Natural killer cell treated with Interleukin-12 subunit alpha and Interleukin-12 subunit beta and Interleukin-15 and Interleukin-18, amount 100 ng/mL, for 72 hours (primary cell): ENCODE measurements around the gene NCK2. TPM values are rescaled to one million over a fixed set of nuclear protein-coding genes. Genes with fewer than 3 reads are reported as not detected.
"Not testable (repeated sequence)": the region's sequence is repeated elsewhere in the genome, so short reads cannot be mapped to it uniquely, and the experiment has no call there.

Experiments used
- ATAC-seq, 2 donors: fragments of 150-1000 bp; cut with Tn5 transposase in 1 of 2; sonication (Bioruptor Pico), chemical (Tn5 transposase) in 1 of 2; 2 replicates each; pipeline ENCODE4 v1.10.0; 2021
- DNase-seq: peaks from one replicate; pipeline ENCODE4 v3.0.0; 2022; ENCODE audit warnings: low spot score
- H3K27ac Mint-ChIP-seq, 2 donors: 1 replicate in 1 of 2; 2 replicates in 1 of 2; pipeline ENCODE4 v1.8.0; 2022; ENCODE audit warnings: mixed read lengths in 2 of 2, mild to moderate bottlenecking in 1 of 2, moderate library complexity in 1 of 2
- H3K27me3 Mint-ChIP-seq, 2 donors: 1 replicate in 1 of 2; 2 replicates in 1 of 2; pipeline ENCODE4 v1.8.0; 2022; ENCODE audit warnings: mixed read lengths in 2 of 2
- H3K36me3 Mint-ChIP-seq: one replicate; pipeline ENCODE4 v1.8.0; 2022; ENCODE audit warnings: mixed read lengths
- H3K4me1 Mint-ChIP-seq, 2 donors: 1 replicate in 1 of 2; 2 replicates in 1 of 2; pipeline ENCODE4 v1.8.0; 2022; ENCODE audit warnings: low read depth in 2 of 2, mixed read lengths in 2 of 2, mild to moderate bottlenecking in 1 of 2
- H3K4me3 Mint-ChIP-seq: one replicate; pipeline ENCODE4 v1.8.0; 2022; ENCODE audit warnings: mixed read lengths
- H3K9me3 Mint-ChIP-seq: 2 replicates; pipeline ENCODE4 v1.8.0; 2022; ENCODE audit warnings: mixed read lengths
- total RNA-seq, 2 donors: library from RNA; stranded (reverse); gene quantifications; one replicate each; pipeline ENCODE4 v1.2.3, GENCODE V29; 2022

The NCK2 gene
- total RNA-seq, 2 donors from 2014 or later, result 44.7 to 47.4 TPM

GRCh38 chr2:105768176-105768575 is 23.5 kb downstream of the NCK2 start:
- Mint-ChIP-seq H3K4me1 (peaks cover 51 to 53% of the 10 kb centered on the region in 2 donors), H3K27me3 (no peaks in the 10 kb centered on the region), H3K36me3 (no peaks in the 10 kb centered on the region), H3K4me3 (no peak overlapping the region), H3K27ac (peak overlapping the region in 1 of 2 donors; percentile 56), H3K9me3 (no peaks in the 10 kb centered on the region)
- ATAC-seq (no peak), DNase-seq (no peak)

- H3K27ac Mint-ChIP-seq, result peak overlapping the region in 1 of 2 donors; percentile 75
- DNase-seq, result no peak
- no peak for ATAC-seq
- no peaks in the 10 kb centered on the region for H3K36me3 Mint-ChIP-seq
- no peaks in the 10 kb centered on the region for H3K9me3 Mint-ChIP-seq
- H3K27me3 Mint-ChIP-seq, result no peaks in the 10 kb centered on the region
- H3K4me3 Mint-ChIP-seq, result no peak overlapping the region
- peaks cover 58 to 60% of the 10 kb centered on the region in 2 donors for H3K4me1 Mint-ChIP-seq
Observed at GRCh38 chr2:105768961-105769452, 24.3 kb downstream of the NCK2 start.

DNA sequence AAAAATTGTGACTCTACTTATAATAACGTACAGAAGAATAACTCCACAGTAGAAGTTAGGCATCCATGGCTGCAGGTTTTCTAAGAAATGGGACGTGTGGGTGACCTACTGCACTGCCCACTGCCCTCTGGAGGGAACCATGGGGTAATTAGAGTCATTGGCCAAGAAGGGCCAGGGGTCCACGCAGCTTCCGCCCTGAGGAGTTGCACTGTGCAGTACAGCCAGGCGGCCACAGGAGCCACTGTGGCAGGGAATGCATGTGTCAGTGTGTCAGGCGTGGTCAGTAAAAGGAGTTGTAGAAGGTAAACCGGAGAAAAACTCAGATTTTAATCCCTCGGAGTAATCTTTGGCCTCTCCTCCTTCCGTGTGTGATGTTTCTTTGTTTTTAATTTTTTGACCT is 24.8 kb downstream of the NCK2 start:
- Mint-ChIP-seq H3K4me3 (no peak overlapping the region), H3K36me3 (no peaks in the 10 kb centered on the region), H3K9me3 (no peaks in the 10 kb centered on the region), H3K27ac (peak overlapping the region in 1 of 2 donors; percentile 75), H3K27me3 (no peaks in the 10 kb centered on the region), H3K4me1 (peaks cover 61% of the 10 kb centered on the region in 2 donors)
- DNase-seq (no peak), ATAC-seq (no peak)

DNA sequence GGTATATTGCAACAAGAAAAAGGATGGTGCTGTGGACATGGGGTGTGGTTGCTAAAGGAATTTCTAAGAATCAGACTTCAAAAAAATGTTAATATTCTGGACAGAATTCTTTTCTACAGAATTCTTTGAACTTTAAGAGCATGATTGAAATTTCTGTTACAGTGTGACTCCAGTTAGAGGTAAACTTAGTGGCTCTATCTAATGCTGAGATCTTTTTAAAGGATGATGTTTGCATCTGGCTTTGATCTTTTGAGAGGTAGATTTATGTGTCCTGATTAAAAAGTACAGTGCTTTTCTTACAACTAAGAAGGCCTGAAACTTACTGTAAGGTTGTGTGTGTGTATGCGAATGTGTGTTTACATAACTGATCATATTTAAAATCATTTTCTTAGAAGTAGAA is 25.4 kb downstream of the NCK2 start:
- no peak for DNase-seq
- ATAC-seq, result no peak
- no peaks in the 10 kb centered on the region for H3K36me3 Mint-ChIP-seq
- H3K4me3 Mint-ChIP-seq, result no peak overlapping the region
- peak overlapping the region in 1 of 2 donors; percentile 75 for H3K27ac Mint-ChIP-seq
- no peaks in the 10 kb centered on the region for H3K27me3 Mint-ChIP-seq
- H3K4me1 Mint-ChIP-seq, result peaks cover 60 to 65% of the 10 kb centered on the region in 2 donors
- H3K9me3 Mint-ChIP-seq, result no peaks in the 10 kb centered on the region

- Mint-ChIP-seq H3K4me1 (peaks cover 64 to 71% of the 10 kb centered on the region in 2 donors), H3K27ac (peak overlapping the region in 1 of 2 donors; percentile 19)
- ATAC-seq, H3K9me3 Mint-ChIP-seq, H3K36me3 Mint-ChIP-seq, H3K4me3 Mint-ChIP-seq, H3K27me3 Mint-ChIP-seq, DNase-seq: not testable (repeated sequence)
Observed at GRCh38 chr2:105771291-105771690, 26.6 kb downstream of the NCK2 start.

GRCh38 chr2:105771836-105772235 is 27.1 kb downstream of the NCK2 start:
- ATAC-seq, result no peak
- no peak for DNase-seq
- no peaks in the 10 kb centered on the region for H3K9me3 Mint-ChIP-seq
- peak overlapping the region in 1 of 2 donors; percentile 92 for H3K27ac Mint-ChIP-seq
- H3K4me3 Mint-ChIP-seq, result no peak overlapping the region
- H3K4me1 Mint-ChIP-seq, result peaks cover 64 to 71% of the 10 kb centered on the region in 2 donors
- H3K36me3 Mint-ChIP-seq, result no peaks in the 10 kb centered on the region
- no peaks in the 10 kb centered on the region for H3K27me3 Mint-ChIP-seq

DNA sequence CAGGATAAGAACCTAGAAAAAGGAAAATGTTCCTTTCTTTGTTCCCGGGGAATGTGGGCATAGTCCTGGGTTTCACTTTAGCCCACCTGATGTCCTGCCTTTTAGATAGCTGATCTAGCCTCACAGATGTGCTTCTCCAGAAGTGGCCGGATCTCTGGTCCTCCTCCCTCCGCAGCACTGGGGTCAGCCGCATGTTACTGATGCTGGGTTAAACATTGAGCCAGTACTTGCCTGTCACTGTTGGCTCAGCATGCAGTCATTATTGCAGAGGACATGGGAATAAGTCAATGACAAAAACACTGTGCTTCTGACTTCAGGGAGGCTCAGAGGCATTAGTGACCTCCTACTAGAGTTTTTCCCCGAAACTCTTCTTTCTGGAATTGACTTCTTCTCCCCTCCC is 27.6 kb downstream of the NCK2 start:
- Mint-ChIP-seq H3K4me3 (no peak overlapping the region), H3K9me3 (no peaks in the 10 kb centered on the region), H3K27ac (peak overlapping the region; percentile 90 to 92), H3K27me3 (no peaks in the 10 kb centered on the region), H3K4me1 (peaks cover 64 to 69% of the 10 kb centered on the region in 2 donors), H3K36me3 (no peaks in the 10 kb centered on the region)
- DNase-seq, result no peak
- ATAC-seq, result no peak

DNA sequence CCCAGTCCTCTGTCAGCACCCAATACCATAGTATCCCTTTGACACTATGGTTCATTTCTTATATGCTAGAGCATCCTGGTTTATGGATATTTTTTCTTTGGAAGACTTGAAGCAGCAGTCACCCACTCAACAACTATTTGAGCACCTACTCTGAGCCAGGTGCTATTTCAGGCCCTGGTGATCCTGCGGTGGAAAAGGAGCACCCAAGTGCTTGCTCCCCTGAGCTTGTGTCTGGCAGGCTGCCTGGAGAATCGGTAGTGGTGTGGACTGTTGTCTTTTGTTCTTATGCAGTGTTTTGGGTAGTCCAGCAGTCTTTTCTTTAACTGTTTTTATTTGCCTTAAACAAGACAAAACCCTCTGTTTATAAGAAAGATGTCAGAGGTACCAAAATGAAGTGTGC is 28.9 kb downstream of the NCK2 start:
- H3K4me1 Mint-ChIP-seq, result peaks cover 73 to 75% of the 10 kb centered on the region in 2 donors
- no peak overlapping the region for H3K4me3 Mint-ChIP-seq
- no peaks in the 10 kb centered on the region for H3K36me3 Mint-ChIP-seq
- H3K27ac Mint-ChIP-seq, result peak overlapping the region; percentile 90 to 92
- ATAC-seq (no peak), DNase-seq (no peak)
- no peaks in the 10 kb centered on the region for H3K27me3 Mint-ChIP-seq
- H3K9me3 Mint-ChIP-seq, result no peaks in the 10 kb centered on the region

DNA sequence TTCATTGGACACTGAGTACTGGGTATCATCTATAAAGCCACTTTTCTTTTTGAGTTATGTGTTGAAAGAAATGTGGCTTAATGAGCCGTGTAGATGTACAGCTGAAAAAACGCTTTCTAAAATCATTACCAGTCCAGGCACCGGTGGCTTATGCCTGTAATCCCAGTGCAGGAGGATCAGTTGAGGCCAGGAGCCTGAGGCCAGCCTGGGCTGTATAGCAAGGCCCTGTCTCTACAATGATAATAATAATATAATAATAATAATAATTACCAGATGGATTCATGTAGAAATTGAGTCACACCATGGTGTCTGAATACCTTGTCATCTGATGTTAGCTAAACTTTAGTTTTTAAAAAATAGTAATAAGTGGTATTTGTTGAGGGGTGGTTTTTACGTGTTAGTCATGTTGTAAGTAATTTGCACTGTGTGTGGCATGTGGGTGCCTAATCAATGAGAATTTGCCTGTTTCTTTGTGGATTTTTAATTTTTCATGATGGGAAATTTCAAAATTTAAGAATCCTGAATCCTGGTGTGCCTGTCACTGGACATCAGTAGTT is 30.1 kb downstream of the NCK2 start:
- peak overlapping the region; percentile 90 to 92 for H3K27ac Mint-ChIP-seq
- no peak for ATAC-seq

GRCh38 chr2:105775809-105776559 is 31.3 kb downstream of the NCK2 start:
- Mint-ChIP-seq H3K4me3 (peak overlapping the region; percentile 78), H3K27ac (peak overlapping the region; percentile 90 to 92), H3K4me1 (peaks cover 71 to 75% of the 10 kb centered on the region in 2 donors), H3K27me3 (no peaks in the 10 kb centered on the region), H3K36me3 (no peaks in the 10 kb centered on the region), H3K9me3 (no peaks in the 10 kb centered on the region)
- ATAC-seq (peak; percentile 66 to 83), DNase-seq (peak; percentile 71)

More for the DNA sequence above, 30.1 kb downstream of the NCK2 start:
- no peak for DNase-seq
- Mint-ChIP-seq H3K36me3 (no peaks in the 10 kb centered on the region), H3K9me3 (no peaks in the 10 kb centered on the region), H3K4me1 (peaks cover 68 to 71% of the 10 kb centered on the region in 2 donors), H3K27me3 (no peaks in the 10 kb centered on the region), H3K4me3 (peak overlapping the region; percentile 78)

DNA sequence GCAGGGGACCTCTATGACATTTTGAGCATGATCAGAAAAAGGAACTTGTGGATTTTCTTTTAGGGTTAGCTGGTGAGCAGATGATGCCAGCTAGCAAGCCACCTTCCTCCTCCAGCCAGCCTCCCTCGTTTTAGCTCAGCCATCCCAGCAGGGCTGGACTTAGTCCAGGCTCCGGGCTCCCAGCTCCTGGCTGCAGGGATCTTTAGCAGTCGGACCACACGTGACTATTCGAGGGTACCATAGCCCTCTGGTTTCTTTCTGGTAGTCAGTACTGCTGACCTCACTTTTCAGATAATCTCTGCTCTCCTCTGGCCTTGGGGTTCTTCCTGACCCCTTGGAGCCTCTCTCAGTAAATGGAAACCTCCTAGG is 31.8 kb downstream of the NCK2 start:
- Mint-ChIP-seq H3K36me3 (no peaks in the 10 kb centered on the region), H3K9me3 (no peaks in the 10 kb centered on the region), H3K27ac (peak overlapping the region; percentile 90 to 92), H3K27me3 (no peaks in the 10 kb centered on the region), H3K4me1 (peaks cover 76 to 80% of the 10 kb centered on the region in 2 donors), H3K4me3 (peak overlapping the region; percentile 78)
- DNase-seq, result no peak
- no peak for ATAC-seq

GRCh38 chr2:105777031-105777482 is 32.3 kb downstream of the NCK2 start:
- no peak for DNase-seq
- Mint-ChIP-seq H3K36me3 (no peaks in the 10 kb centered on the region), H3K27me3 (no peaks in the 10 kb centered on the region), H3K4me1 (peaks cover 79 to 85% of the 10 kb centered on the region in 2 donors), H3K27ac (peak overlapping the region; percentile 90 to 92), H3K9me3 (no peaks in the 10 kb centered on the region), H3K4me3 (peak overlapping the region; percentile 78)
- no peak for ATAC-seq

DNA sequence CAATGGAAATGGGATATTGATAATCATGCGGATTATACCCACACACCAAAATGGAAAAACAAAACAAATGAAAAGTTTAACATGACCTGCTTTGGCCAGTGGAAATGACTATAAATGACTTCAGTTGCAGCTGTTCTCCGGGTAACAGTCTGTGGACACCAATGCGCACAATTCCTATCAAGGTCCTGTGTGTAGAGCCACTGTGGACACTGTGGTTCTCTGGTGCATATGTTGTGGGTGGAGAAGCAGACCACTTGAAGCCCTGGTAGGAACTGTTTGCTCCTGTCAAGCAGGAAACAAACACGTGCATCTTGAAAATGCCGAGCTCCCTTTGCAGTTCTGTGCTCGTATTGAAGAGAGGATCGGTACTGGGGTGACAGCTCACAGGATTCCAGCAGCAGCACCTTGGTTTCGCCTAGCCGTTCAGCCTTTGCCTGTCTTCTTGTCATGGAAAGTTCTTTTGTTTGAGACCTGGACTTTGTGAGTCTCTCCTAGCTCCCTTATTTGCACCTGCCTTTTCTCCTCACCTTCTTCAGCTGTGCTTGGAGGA is 32.9 kb downstream of the NCK2 start:
- H3K9me3 Mint-ChIP-seq, result no peaks in the 10 kb centered on the region
- peak overlapping the region; percentile 90 to 92 for H3K27ac Mint-ChIP-seq
- ATAC-seq (no peak), DNase-seq (no peak)
- no peaks in the 10 kb centered on the region for H3K36me3 Mint-ChIP-seq
- peaks cover 80 to 87% of the 10 kb centered on the region in 2 donors for H3K4me1 Mint-ChIP-seq
- no peaks in the 10 kb centered on the region for H3K27me3 Mint-ChIP-seq
- peak overlapping the region; percentile 78 for H3K4me3 Mint-ChIP-seq

- peak overlapping the region; percentile 78 for H3K4me3 Mint-ChIP-seq
- no peaks in the 10 kb centered on the region for H3K9me3 Mint-ChIP-seq
- DNase-seq (no peak), ATAC-seq (no peak)
- H3K27me3 Mint-ChIP-seq, result no peaks in the 10 kb centered on the region
- H3K27ac Mint-ChIP-seq, result peak overlapping the region; percentile 90 to 92
- H3K4me1 Mint-ChIP-seq, result peaks cover 79 to 82% of the 10 kb centered on the region in 2 donors
- H3K36me3 Mint-ChIP-seq, result no peaks in the 10 kb centered on the region
Observed at GRCh38 chr2:105778080-105778607, 33.4 kb downstream of the NCK2 start.
